Hepatocyte (in vitro differentiated cells): ENCODE measurements around the gene FAM163A. TPM values are rescaled to one million over a fixed set of nuclear protein-coding genes. Genes with fewer than 3 reads are reported as not detected.
"Not testable (repeated sequence)": the region's sequence is repeated elsewhere in the genome, so short reads cannot be mapped to it uniquely, and the experiment has no call there.

Source experiments
- DNase-seq: peaks from one replicate; pipeline ENCODE4 v3.0.0-alpha.2; 2016; ENCODE audit warnings: low spot score
- H2AFZ ChIP-seq: fragments of 200-600 bp; sonication (generic); 2 replicates; pipeline ENCODE4 v1.6.0; 2016; ENCODE audit warnings: antibody characterized with exemption, mild to moderate bottlenecking
- H3K27ac ChIP-seq: fragments of 200-600 bp; sonication (generic); 2 replicates; pipeline ENCODE4 v1.5.1; 2016; ENCODE audit warnings: mild to moderate bottlenecking
- H3K27me3 ChIP-seq: fragments of 200-600 bp; sonication (generic); 2 replicates; pipeline ENCODE4 v1.6.1; 2016
- H3K36me3 ChIP-seq: fragments of 200-600 bp; sonication (generic); replicated peaks from 2 replicates; pipeline ENCODE4 v1.5.1; 2016; ENCODE audit warnings: low read depth; ENCODE audit not compliant: insufficient read depth
- H3K4me1 ChIP-seq: fragments of 200-600 bp; sonication (generic); 2 replicates; pipeline ENCODE4 v1.5.1; 2016; ENCODE audit warnings: mild to moderate bottlenecking, moderate library complexity; ENCODE audit not compliant: insufficient read depth
- H3K4me2 ChIP-seq: fragments of 200-600 bp; sonication (generic); 2 replicates; pipeline ENCODE4 v1.6.0; 2016
- H3K4me3 ChIP-seq: fragments of 200-600 bp; sonication (generic); 2 replicates; pipeline ENCODE4 v1.5.1; 2016; ENCODE audit warnings: mild to moderate bottlenecking
- H3K79me2 ChIP-seq: fragments of 200-600 bp; sonication (generic); 2 replicates; pipeline ENCODE4 v1.6.0; 2017; ENCODE audit warnings: mild to moderate bottlenecking
- H3K9me2 ChIP-seq: fragments of 200-600 bp; sonication (generic); replicated peaks from 2 replicates; pipeline ENCODE4 v1.6.0; 2017; ENCODE audit warnings: mild to moderate bottlenecking; ENCODE audit not compliant: insufficient read depth
- H3K9me3 ChIP-seq: fragments of 200-600 bp; sonication (generic); 2 replicates; pipeline ENCODE4 v1.5.1; 2016; ENCODE audit warnings: low read depth, mild to moderate bottlenecking
- H4K20me1 ChIP-seq: fragments of 200-600 bp; sonication (generic); 2 replicates; pipeline ENCODE4 v1.6.0; 2016; ENCODE audit warnings: mild to moderate bottlenecking; ENCODE audit not compliant: insufficient read depth, poor library complexity, severe bottlenecking
- CTCF ChIP-seq: fragments of 200-600 bp; sonication (generic); IDR thresholded peaks from 2 replicates; pipeline ENCODE4 v1.5.1; 2016; ENCODE audit warnings: antibody characterized with exemption, mild to moderate bottlenecking; ENCODE audit not compliant: poor library complexity
- EZH2 ChIP-seq: fragments of 200-600 bp; sonication (generic); IDR thresholded peaks from 2 replicates; pipeline ENCODE4 v1.6.1; 2016; ENCODE audit warnings: antibody characterized with exemption, mild to moderate bottlenecking, borderline replicate concordance
- EZH2phosphoT487 ChIP-seq: fragments of 200-600 bp; sonication (generic); IDR thresholded peaks from one replicate; pipeline ENCODE4 v1.6.1; 2018; ENCODE audit warnings: antibody characterized with exemption, mild to moderate bottlenecking, low read depth, moderate library complexity; ENCODE audit not compliant: unreplicated experiment, severe bottlenecking
- WGBS: methylation state at CpG from one replicate; pipeline ENCODE4 v1.1.6; 2016; ENCODE audit warnings: low lambda C conversion rate; ENCODE audit errors: missing lambda C conversion rate; 5-methylcytosine and 5-hydroxymethylcytosine counted together
- polyA plus RNA-seq: library from polyadenylated mRNA; unstranded; fragments of >200 nt; fragmentation: Nextera tagmentation; extraction: Ambion mirVana; gene quantifications from 2 replicates; pipeline ENCODE4 v1.2.1, GENCODE V29; 2016
- total RNA-seq: library from RNA; depleted of rRNA; stranded (reverse); fragments of >200 nt; gene quantifications from 2 replicates; pipeline ENCODE4 v1.2.3, GENCODE V29; 2014

The FAM163A gene
- 0.12 and 0.43 TPM in 2 replicates for total RNA-seq
- 0.87 and 2.2 TPM in 2 replicates for polyA plus RNA-seq

GRCh38 chr1:179742717-179743678 is at the start of gene FAM163A:
Gene FAM163A (plus strand): TSS chr1:179743291. CDS start chr1:179813098, 69,807 bp downstream.
- no peaks in the 10 kb centered on the region for H3K9me2 ChIP-seq
- peak within 1 kb of the TSS; percentile 49 for H3K4me3 ChIP-seq
- no peaks in the 10 kb centered on the region for H3K36me3 ChIP-seq
- peak within 1 kb of the TSS; percentile 97 for H3K4me2 ChIP-seq
- peaks cover 12% of the 10 kb centered on the region for H3K4me1 ChIP-seq
- no peaks in the 10 kb centered on the region for H4K20me1 ChIP-seq
- no peak within 1 kb of the TSS for H3K27ac ChIP-seq
- DNase-seq, result peak; percentile 32
- no peaks in the 10 kb centered on the region for H3K79me2 ChIP-seq
- TF ChIP-seq CTCF, result no peak
- TF ChIP-seq EZH2, result peak; percentile 76
- H3K27me3 ChIP-seq, result peaks cover 92% of the 10 kb centered on the region
- WGBS, result 2% methylated on average over 65 of the region's 92 CpGs
- no peaks in the 10 kb centered on the region for H3K9me3 ChIP-seq
- peak within 1 kb of the TSS; percentile 81 for H2AFZ ChIP-seq

GRCh38 chr1:179694530-179694929 is 48.6 kb upstream of the FAM163A start:
- not testable (repeated sequence) for H3K4me3 ChIP-seq, H4K20me1 ChIP-seq, H3K79me2 ChIP-seq, H3K9me3 ChIP-seq, H3K27me3 ChIP-seq, H3K4me1 ChIP-seq, H3K27ac ChIP-seq, H3K9me2 ChIP-seq, H3K4me2 ChIP-seq, H3K36me3 ChIP-seq, H2AFZ ChIP-seq, DNase-seq
- 50% methylated on average over 6 of the region's 6 CpGs for WGBS

GRCh38 chr1:179702946-179703539 is 40.0 kb upstream of the FAM163A start:
- Histone ChIP-seq H3K9me2 (no peaks in the 10 kb centered on the region), H3K4me3 (no peak overlapping the region), H3K4me2 (no peak overlapping the region), H3K27me3 (no peaks in the 10 kb centered on the region), H2AFZ (no peak overlapping the region), H3K27ac (peak overlapping the region; percentile 72), H3K4me1 (no peaks in the 10 kb centered on the region), H3K9me3 (no peaks in the 10 kb centered on the region), H3K36me3 (no peaks in the 10 kb centered on the region), H4K20me1 (no peaks in the 10 kb centered on the region), H3K79me2 (no peaks in the 10 kb centered on the region)
- 46% methylated on average over 5 of the region's 5 CpGs for whole genome bisulfite sequencing
- peak; percentile 29 for DNase-seq
- no peak for TF ChIP-seq EZH2
- no peak for TF ChIP-seq EZH2phosphoT487
- no peak for TF ChIP-seq CTCF

GRCh38 chr1:179706339-179706941 is 36.7 kb upstream of the FAM163A start:
- no peaks in the 10 kb centered on the region for H4K20me1 ChIP-seq
- H3K9me2 ChIP-seq, result no peaks in the 10 kb centered on the region
- no peak overlapping the region for H3K27ac ChIP-seq
- no peak for TF ChIP-seq EZH2phosphoT487
- TF ChIP-seq CTCF, result peak; percentile 86
- TF ChIP-seq EZH2, result no peak
- no peaks in the 10 kb centered on the region for H3K9me3 ChIP-seq
- H3K79me2 ChIP-seq, result no peaks in the 10 kb centered on the region
- no peak overlapping the region for H3K4me2 ChIP-seq
- H3K36me3 ChIP-seq, result no peaks in the 10 kb centered on the region
- no peak overlapping the region for H2AFZ ChIP-seq
- H3K4me3 ChIP-seq, result no peak overlapping the region
- H3K27me3 ChIP-seq, result no peaks in the 10 kb centered on the region
- DNase-seq, result peak; percentile 80
- WGBS, result 5% methylated on average over 3 of the region's 3 CpGs
- no peaks in the 10 kb centered on the region for H3K4me1 ChIP-seq
